ENCODE data around the gene PKMYT1. TPM values are rescaled to one million over a fixed set of nuclear protein-coding genes. Genes with fewer than 3 reads are reported as not detected.

Gene PKMYT1
- total RNA-seq, 1 experiment from 2014 or later = 34.7 TPM

DNA sequence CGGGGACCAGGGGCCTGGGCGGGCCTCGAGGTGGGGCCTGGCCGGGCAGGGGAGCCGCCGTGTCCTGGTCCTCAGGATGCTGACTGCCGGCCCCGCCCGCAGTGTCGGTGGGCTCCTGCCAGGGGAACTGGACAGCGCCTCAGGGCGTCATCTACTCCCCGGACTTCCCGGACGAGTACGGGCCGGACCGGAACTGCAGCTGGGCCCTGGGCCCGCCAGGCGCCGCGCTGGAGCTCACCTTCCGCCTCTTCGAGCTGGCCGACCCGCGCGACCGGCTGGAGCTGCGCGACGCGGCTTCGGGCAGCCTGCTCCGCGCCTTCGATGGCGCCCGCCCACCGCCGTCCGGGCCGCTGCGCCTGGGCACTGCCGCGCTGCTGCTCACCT lies 13.4 kb downstream of the PKMYT1 start:
- no peak for DNase-seq (ENCODE audit: unreplicated experiment)
- Mint-ChIP-seq H3K27ac (ENCODE audit: low read depth, unreplicated experiment) (no peak overlapping the region), H3K27me3 (ENCODE audit: insufficient read depth, unreplicated experiment) (no peaks in the 10 kb centered on the region), H3K4me1 (ENCODE audit: insufficient read depth, unreplicated experiment) (peaks cover 5% of the 10 kb centered on the region), H3K36me3 (ENCODE audit: insufficient read depth, unreplicated experiment) (no peaks in the 10 kb centered on the region), H3K4me3 (ENCODE audit: unreplicated experiment) (no peak overlapping the region), H3K9me3 (ENCODE audit: unreplicated experiment) (no peaks in the 10 kb centered on the region)
- BruUV-seq (replicated peaks) = no TSS peak
- intact Hi-C loops (cut with micrococcal nuclease) = no loop called here
- TF ChIP-seq, protein P1, sequence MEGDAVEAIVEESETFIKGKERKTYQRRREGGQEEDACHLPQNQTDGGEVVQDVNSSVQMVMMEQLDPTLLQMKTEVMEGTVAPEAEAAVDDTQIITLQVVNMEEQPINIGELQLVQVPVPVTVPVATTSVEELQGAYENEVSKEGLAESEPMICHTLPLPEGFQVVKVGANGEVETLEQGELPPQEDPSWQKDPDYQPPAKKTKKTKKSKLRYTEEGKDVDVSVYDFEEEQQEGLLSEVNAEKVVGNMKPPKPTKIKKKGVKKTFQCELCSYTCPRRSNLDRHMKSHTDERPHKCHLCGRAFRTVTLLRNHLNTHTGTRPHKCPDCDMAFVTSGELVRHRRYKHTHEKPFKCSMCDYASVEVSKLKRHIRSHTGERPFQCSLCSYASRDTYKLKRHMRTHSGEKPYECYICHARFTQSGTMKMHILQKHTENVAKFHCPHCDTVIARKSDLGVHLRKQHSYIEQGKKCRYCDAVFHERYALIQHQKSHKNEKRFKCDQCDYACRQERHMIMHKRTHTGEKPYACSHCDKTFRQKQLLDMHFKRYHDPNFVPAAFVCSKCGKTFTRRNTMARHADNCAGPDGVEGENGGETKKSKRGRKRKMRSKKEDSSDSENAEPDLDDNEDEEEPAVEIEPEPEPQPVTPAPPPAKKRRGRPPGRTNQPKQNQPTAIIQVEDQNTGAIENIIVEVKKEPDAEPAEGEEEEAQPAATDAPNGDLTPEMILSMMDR (IDR thresholded peaks at IDR 0.05; ENCODE audit: unreplicated experiment) = no peak
- POLR2A ChIA-PET = no interaction called here
- CTCF ChIA-PET = no interaction called here

DNA sequence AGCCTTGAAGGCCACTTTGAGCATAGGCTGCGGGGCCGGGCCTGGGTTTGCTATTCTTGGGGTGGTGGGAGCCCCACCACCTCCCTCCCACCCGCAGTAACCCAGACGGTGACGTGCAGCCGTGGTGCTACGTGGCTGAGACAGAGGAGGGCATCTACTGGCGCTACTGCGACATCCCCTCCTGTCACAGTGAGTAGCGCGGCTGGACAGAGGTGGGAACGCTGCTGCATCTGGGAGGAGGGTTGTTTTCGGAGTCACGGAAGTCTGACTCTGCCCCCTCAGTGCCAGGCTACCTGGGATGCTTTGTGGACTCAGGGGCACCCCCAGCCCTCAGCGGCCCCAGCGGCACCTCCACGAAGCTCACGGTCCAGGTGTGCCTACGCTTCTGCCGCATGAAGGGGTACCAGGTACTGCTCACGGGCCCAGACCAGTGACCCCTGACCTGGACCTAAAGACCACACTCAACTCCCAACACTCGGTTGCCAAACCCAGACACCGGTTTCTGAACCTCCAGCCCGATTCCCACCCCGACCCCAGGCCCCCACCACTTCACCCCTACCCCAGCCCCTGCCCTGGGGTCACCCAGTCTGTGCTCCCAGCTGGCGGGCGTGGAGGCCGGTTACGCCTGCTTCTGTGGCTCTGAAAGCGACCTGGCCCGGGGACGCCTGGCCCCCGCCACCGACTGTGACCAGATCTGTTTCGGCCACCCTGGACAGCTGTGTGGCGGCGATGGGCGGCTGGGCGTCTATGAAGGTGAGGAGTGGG lies 14.0 kb downstream of the PKMYT1 start:
- no peaks in the 10 kb centered on the region for H3K27me3 Mint-ChIP-seq (ENCODE audit: insufficient read depth, unreplicated experiment)
- ChIA-PET POLR2A (no interaction called here), CTCF (no interaction called here)
- intact Hi-C loops (cut with micrococcal nuclease) = no loop called here
- no peak for DNase-seq (ENCODE audit: unreplicated experiment)
- no peak overlapping the region for H3K4me3 Mint-ChIP-seq (ENCODE audit: unreplicated experiment)
- no TSS peak for BruUV-seq (replicated peaks)
- peaks cover 5% of the 10 kb centered on the region for H3K4me1 Mint-ChIP-seq (ENCODE audit: insufficient read depth, unreplicated experiment)
- H3K27ac Mint-ChIP-seq (ENCODE audit: low read depth, unreplicated experiment) = no peak overlapping the region
- TF ChIP-seq, protein P1 (IDR thresholded peaks at IDR 0.05; ENCODE audit: unreplicated experiment) = no peak
- no peaks in the 10 kb centered on the region for H3K36me3 Mint-ChIP-seq (ENCODE audit: insufficient read depth, unreplicated experiment)
- no peaks in the 10 kb centered on the region for H3K9me3 Mint-ChIP-seq (ENCODE audit: unreplicated experiment)

DNA sequence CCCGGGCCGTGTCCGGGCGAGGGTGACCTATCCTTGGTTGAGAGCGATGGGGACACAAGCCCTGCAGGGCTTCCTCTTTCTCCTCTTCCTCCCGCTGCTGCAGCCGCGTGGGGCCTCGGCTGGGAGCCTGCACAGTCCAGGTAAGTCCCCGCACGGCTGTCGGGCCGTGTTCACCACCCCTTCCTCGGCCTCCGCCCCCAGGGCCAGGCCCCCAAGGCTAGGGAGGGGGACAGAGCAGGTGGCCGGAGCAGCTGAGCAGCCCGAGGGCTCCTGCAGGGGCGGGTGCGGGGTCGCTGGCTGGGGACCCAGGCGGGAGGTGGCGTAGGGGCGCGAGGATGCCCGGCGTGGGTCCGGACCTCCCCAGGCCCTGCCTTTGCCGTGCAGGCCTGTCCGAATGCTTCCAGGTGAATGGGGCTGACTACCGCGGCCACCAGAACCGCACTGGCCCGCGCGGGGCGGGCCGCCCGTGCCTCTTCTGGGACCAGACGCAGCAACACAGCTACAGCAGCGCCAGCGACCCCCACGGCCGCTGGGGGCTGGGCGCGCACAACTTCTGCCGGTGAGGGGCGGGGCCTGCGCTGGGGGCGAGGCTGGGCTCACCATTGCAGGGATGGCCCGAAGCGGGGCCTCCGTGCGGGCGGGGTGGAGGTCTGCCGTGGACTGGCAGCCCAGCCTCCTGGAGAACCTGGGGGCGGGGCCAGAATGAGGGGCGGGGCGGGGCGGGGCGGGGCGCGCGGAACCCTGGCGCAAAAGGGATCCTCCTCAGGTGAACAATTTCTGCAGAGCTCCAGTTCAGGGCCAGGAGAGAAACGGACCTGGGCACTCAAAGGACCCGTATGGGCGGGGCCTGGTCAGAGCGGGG lies 15.5 kb downstream of the PKMYT1 start:
- ChIA-PET CTCF (interaction anchor here (0.6 kb wide), 2 partner anchors 256 to 964 kb away, joined by 3 to 4 read pairs; no protein-coding TSS in a partner anchor), POLR2A (interaction anchor here (1.0 to 1.6 kb wide), 3 partner anchors 15 to 282 kb away, joined by 3 to 5 read pairs (median 3); partner anchors contain the start of genes KCTD5 and PKMYT1)
- TF ChIP-seq, protein P1 (IDR thresholded peaks at IDR 0.05; ENCODE audit: unreplicated experiment) = no peak
- Mint-ChIP-seq H3K27me3 (ENCODE audit: insufficient read depth, unreplicated experiment) (no peaks in the 10 kb centered on the region), H3K4me3 (ENCODE audit: unreplicated experiment) (peak overlapping the region; percentile 77), H3K4me1 (ENCODE audit: insufficient read depth, unreplicated experiment) (no peaks in the 10 kb centered on the region), H3K9me3 (ENCODE audit: unreplicated experiment) (no peaks in the 10 kb centered on the region), H3K36me3 (ENCODE audit: insufficient read depth, unreplicated experiment) (no peaks in the 10 kb centered on the region), H3K27ac (ENCODE audit: low read depth, unreplicated experiment) (no peak overlapping the region)
- peak; percentile 69 for DNase-seq (ENCODE audit: unreplicated experiment)
- BruUV-seq (replicated peaks) = no TSS peak
- intact Hi-C loops (cut with micrococcal nuclease) = no loop called here
